Choroid plexus epithelial cell (primary cell): ENCODE data around the gene TES.
"Not testable (repeated sequence)": the region's sequence is repeated elsewhere in the genome, so short reads cannot be mapped to it uniquely, and the experiment has no call there.

Experiments used
- DNase-seq: peaks from one replicate; pipeline ENCODE4 v3.0.0-alpha.2; 2010; ENCODE audit warnings: low read depth
- H3K4me3 ChIP-seq: 2 replicates; pipeline ENCODE4 v1.5.1; 2011; ENCODE audit warnings: low read depth, mild to moderate bottlenecking, control low read depth, low read length, moderate library complexity
- TF ChIP-seq, protein P1 (sequence below): conservative IDR thresholded peaks from 2 replicates; pipeline ENCODE4 v1.5.1; 2011; ENCODE audit warnings: low read depth, mild to moderate bottlenecking, control low read depth, inconsistent platforms, low read length, moderate library complexity

Gene TES

DNA sequence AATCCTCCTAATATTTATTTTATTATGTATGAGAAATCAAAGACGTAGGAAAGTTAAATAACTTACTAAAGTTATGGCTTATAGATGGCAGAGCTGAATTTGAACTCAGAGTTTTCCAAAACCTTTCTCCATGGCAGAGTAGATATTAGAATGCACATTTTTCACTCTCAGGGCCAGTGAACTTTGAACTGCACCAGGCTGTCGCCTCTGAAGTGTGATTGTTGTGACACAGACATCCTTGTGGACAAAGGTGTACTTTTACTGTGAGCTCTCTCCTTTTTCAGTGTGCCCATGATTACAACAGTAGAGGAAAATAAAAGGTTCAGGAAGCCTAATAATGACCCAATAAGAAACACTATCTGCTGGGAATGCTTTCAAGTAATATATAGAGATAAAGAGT, 29.1 kb downstream of the TES start:
- TF ChIP-seq, protein P1, sequence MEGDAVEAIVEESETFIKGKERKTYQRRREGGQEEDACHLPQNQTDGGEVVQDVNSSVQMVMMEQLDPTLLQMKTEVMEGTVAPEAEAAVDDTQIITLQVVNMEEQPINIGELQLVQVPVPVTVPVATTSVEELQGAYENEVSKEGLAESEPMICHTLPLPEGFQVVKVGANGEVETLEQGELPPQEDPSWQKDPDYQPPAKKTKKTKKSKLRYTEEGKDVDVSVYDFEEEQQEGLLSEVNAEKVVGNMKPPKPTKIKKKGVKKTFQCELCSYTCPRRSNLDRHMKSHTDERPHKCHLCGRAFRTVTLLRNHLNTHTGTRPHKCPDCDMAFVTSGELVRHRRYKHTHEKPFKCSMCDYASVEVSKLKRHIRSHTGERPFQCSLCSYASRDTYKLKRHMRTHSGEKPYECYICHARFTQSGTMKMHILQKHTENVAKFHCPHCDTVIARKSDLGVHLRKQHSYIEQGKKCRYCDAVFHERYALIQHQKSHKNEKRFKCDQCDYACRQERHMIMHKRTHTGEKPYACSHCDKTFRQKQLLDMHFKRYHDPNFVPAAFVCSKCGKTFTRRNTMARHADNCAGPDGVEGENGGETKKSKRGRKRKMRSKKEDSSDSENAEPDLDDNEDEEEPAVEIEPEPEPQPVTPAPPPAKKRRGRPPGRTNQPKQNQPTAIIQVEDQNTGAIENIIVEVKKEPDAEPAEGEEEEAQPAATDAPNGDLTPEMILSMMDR, result no peak
- H3K4me3 ChIP-seq, result no peak overlapping the region

DNA sequence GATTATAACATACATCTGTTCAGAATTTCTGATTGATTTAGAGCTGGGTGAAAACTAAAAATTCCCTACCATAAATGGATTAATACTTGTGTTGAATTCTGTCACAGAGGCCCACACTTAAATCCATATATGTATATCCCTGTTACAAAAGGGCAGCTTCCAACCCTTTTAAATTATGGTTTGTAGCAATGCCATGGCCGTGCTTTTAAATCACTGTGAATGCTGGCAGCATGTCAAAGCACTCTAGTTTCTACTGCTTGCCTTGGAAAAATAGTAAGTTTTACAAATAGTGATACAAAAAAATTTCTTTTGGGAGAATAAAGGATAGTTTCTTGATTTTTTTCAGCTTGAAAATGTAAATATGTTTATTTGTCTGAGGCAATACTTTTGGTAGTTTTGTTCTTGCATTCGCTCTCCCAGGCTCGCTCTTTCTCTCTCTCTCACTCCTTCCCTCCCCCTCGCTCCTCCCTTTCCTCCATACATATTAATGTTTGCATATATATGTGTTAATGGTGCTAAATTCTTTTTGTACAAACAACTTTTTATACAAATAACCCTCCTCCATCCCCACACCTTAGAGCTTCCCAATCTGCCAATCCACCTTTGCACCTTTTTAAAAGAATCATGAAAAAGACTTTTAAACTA, 29.8 kb downstream of the TES start:
- no peak for DNase-seq
- TF ChIP-seq, protein P1, result no peak
- H3K4me3 ChIP-seq, result no peak overlapping the region

More for the DNA sequence above, 29.1 kb downstream of the TES start:
- DNase-seq, result no peak

DNA sequence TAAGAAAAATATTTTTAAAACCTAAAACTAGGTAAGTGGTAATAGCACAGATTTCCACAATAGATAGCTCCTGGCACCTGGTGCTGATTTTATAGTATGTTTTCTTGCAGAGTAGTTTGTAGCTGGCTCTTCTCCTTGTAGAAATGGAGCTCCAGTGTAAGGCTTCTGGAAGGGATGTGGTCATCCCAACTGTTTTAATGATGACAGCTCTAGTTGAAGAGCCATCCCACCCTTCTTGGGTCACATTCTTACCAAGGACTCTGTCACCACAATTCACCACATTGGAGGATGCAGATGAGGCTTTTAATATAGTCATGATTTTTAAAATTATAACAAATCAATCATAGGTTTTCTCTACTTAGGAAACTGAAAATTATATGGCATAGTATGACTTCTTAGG, 31.0 kb downstream of the TES start:
- DNase-seq, result no peak
- H3K4me3 ChIP-seq, result no peak overlapping the region
- TF ChIP-seq, protein P1, result no peak

DNA sequence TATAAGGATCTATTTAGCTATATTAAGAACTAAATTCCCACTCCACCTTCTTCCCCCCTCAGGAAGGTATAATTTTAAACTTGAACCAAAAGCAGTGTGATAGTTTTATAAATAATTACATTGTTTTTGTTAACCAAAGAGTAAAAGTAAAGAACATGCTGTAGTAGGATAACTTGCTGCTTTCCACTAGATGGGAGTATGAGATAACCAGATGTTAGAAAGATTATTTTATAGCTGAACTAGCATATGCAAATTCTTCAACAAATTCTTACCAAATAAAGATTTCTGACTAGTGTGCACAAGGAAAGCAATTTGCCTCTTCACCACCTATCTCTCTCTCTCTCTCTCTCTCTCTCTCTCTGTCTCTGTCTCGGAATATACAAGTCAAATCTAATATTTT, 31.8 kb downstream of the TES start:
- TF ChIP-seq, protein P1, result no peak
- no peak overlapping the region for H3K4me3 ChIP-seq

DNA sequence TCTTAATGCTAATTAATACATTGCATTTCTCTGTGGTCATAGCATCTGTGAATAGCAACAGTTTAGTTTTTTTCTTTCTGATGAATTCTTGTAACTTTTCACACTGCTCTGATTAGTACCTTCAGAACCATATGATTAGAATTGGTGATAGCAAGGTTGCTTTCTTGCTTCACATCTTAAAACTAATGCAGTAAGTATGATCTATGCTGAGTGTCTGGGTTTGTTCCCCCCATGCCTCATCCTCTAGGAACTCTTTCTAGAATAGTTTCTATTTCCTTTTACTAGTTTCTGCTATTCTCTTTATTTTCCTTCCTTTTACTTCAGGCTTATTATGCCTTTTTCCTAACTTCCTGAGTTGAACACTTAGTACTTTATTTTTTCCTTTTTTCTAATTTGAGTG, 32.4 kb downstream of the TES start:
- DNase-seq, result no peak
- H3K4me3 ChIP-seq, result no peak overlapping the region
- TF ChIP-seq, protein P1, result no peak

More for the DNA sequence above, 31.8 kb downstream of the TES start:
- no peak for DNase-seq

DNA sequence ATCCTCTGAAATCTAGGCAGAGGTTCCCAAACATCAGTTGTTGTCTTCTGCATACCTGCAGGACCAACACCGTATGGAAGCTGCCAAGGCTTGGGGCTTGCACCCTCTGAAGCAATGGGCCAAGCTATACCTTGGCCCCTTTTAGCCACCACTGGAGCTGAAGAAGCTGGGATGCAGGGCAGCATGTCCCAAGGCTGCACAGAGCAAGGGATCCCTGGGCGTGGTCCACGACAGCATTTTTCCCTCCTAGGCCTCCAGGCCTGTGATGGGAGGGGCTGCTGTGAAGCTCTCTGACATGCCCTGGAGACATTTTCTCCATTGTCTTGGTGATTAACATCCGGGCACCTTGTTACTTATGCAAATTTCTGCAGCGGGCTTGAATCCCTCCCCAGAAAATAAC, 34.5 kb downstream of the TES start:
- not testable (repeated sequence) for H3K4me3 ChIP-seq, DNase-seq

DNA sequence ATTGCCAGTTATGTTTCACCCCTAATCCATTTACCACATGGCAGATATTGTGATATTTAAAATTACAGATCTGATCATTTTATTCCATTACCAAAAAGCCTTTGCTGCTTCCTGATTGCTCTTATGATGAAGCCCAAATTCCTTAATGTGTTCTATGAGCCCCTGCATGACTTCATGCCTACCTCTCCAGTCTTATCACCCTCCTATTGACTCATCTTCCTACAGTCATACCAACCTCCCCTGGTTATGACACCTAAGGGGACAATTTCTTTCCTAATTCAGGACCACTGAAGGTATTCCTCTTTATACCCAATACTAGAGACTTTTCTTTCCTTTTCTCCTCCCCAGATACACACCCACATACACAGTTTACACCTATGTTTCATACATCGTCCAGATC, 36.0 kb downstream of the TES start:
- DNase-seq, result no peak
- H3K4me3 ChIP-seq, result no peak overlapping the region
- TF ChIP-seq, protein P1, result no peak
